GM12892 (cell line): Measurements from ENCODE around the gene COL6A5.
"Not testable (repeated sequence)": the region's sequence is repeated elsewhere in the genome, so short reads cannot be mapped to it uniquely, and the experiment has no call there.

Source experiments
- DNase-seq: peaks from one replicate; pipeline ENCODE4 v3.0.0; 2011; ENCODE audit not compliant: insufficient read length
- FAIRE-seq: peaks from 2 replicates; lab custom pipeline; 2011; peaks lifted over from hg19 to GRCh38; lab: Jason Lieb, UNC
- POLR2A ChIP-seq: IDR thresholded peaks from 2 replicates; pipeline ENCODE4 v1.6.1; 2011; ENCODE audit warnings: low read depth, low read length, control low read depth
- POLR2AphosphoS5 ChIP-seq: IDR thresholded peaks from 2 replicates; pipeline ENCODE4 v1.6.1; 2011; ENCODE audit warnings: low read depth, low read length, control low read depth
- TAF1 ChIP-seq: IDR thresholded peaks from 2 replicates; pipeline ENCODE4 v1.6.1; 2011; ENCODE audit warnings: low read depth, mild to moderate bottlenecking, control low read depth, low read length, borderline replicate concordance

COL6A5 gene

GRCh38 chr3:130425484-130425883, 80.0 kb downstream of the COL6A5 start:
- TF ChIP-seq POLR2A: no peak
- no peak for TF ChIP-seq TAF1
- no peak for TF ChIP-seq POLR2AphosphoS5
- DNase-seq (no peak), FAIRE-seq (no peak)

- DNase-seq: no peak
- TF ChIP-seq POLR2AphosphoS5 (no peak), TAF1 (no peak), POLR2A (no peak)
- FAIRE-seq: no peak
These were observed 80.7 kb downstream of the COL6A5 start for GRCh38 chr3:130426206-130426605.

GRCh38 chr3:130428871-130429712, 83.6 kb downstream of the COL6A5 start:
- DNase-seq (no peak), FAIRE-seq (no peak)
- TF ChIP-seq TAF1 (no peak), POLR2A (no peak), POLR2AphosphoS5 (no peak)

- TF ChIP-seq POLR2A (no peak), POLR2AphosphoS5 (no peak), TAF1 (no peak)
- FAIRE-seq (no peak), DNase-seq (no peak)
These were observed 84.2 kb downstream of the COL6A5 start for GRCh38 chr3:130429713-130430023.

GRCh38 chr3:130430266-130430665, 84.8 kb downstream of the COL6A5 start:
- no peak for FAIRE-seq
- DNase-seq: no peak
- TF ChIP-seq POLR2AphosphoS5 (no peak), TAF1 (no peak), POLR2A (no peak)

GRCh38 chr3:130432086-130432485, 86.6 kb downstream of the COL6A5 start:
- not testable (repeated sequence) for FAIRE-seq

GRCh38 chr3:130433306-130433705, 87.8 kb downstream of the COL6A5 start:
- DNase-seq (no peak), FAIRE-seq (no peak)
- no peak for TF ChIP-seq POLR2AphosphoS5
- TF ChIP-seq POLR2A: no peak
- no peak for TF ChIP-seq TAF1

More at GRCh38 chr3:130432086-130432485, 86.6 kb downstream of the COL6A5 start:
- DNase-seq: not testable (repeated sequence)

- TF ChIP-seq POLR2A (no peak), TAF1 (no peak), POLR2AphosphoS5 (no peak)
- FAIRE-seq (no peak), DNase-seq (no peak)
These were observed 96.8 kb downstream of the COL6A5 start for GRCh38 chr3:130442284-130442683.

GRCh38 chr3:130446840-130447239, 101.4 kb downstream of the COL6A5 start:
- DNase-seq, FAIRE-seq: not testable (repeated sequence)

GRCh38 chr3:130448155-130448554, 102.7 kb downstream of the COL6A5 start:
- not testable (repeated sequence) for DNase-seq, FAIRE-seq

- FAIRE-seq (no peak), DNase-seq (no peak)
- TF ChIP-seq POLR2A (no peak), TAF1 (no peak), POLR2AphosphoS5 (no peak)
These were observed 111.1 kb downstream of the COL6A5 start for GRCh38 chr3:130456540-130456939.

GRCh38 chr3:130457671-130458070, 112.2 kb downstream of the COL6A5 start:
- FAIRE-seq: no peak
- DNase-seq: no peak
- TF ChIP-seq POLR2AphosphoS5: no peak
- no peak for TF ChIP-seq POLR2A
- no peak for TF ChIP-seq TAF1

GRCh38 chr3:130459944-130460343, 114.5 kb downstream of the COL6A5 start:
- DNase-seq (no peak), FAIRE-seq (no peak)
- TF ChIP-seq POLR2AphosphoS5 (no peak), TAF1 (no peak), POLR2A (no peak)
